SK-N-MC (cell line): Measurements from ENCODE around the gene TESK1.

Source experiments
- EZH2 ChIP-seq: fragments of 200-600 bp; sonication (generic); IDR thresholded peaks from one replicate; pipeline ENCODE4 v1.6.1; 2017; ENCODE audit warnings: antibody characterized with exemption
- POLR2AphosphoS5 ChIP-seq: IDR thresholded peaks from 2 replicates; pipeline ENCODE4 v1.6.1; 2012; ENCODE audit warnings: mild to moderate bottlenecking, low read depth, low read length, borderline replicate concordance

DNA sequence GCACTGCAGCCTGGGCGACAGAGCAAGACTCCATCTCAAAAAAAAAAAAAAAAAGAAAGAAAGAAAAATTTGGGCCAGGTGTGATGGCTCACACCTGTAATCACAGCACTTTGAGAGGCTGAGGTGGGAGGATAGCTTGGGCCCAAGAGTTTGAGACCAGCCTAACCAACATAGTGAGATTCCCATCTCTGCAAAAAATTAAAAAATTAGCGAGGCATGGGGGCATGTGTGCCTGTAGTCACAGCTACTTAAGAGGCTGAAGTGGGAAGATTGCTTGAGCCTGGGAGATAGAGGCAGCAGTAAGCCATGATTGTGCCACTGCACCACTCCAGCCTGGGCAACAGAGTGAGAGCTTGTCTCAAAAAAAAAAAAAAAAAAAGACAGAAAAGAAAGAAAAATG is 48.5 kb downstream of the TESK1 start:
- no peak for TF ChIP-seq POLR2AphosphoS5
- TF ChIP-seq EZH2, result no peak
